H1 (cell line): Measurements from ENCODE around the gene IL3.

Experiments used
- EP300 ChIP-seq, 2 experiments: IDR thresholded peaks; 1 replicate in 1 of 2; 2 replicates in 1 of 2; pipeline ENCODE4 v1.6.1; 2011 to 2012; ENCODE audit warnings: low read depth in 2 of 2, low read length in 2 of 2, mild to moderate bottlenecking in 2 of 2, borderline replicate concordance in 1 of 2, inconsistent platforms in 1 of 2, moderate library complexity in 1 of 2
- NRF1 ChIP-seq: IDR thresholded peaks from 2 replicates; pipeline ENCODE4 v1.6.1; 2011; ENCODE audit warnings: mild to moderate bottlenecking, low read depth, low read length, improper control_type of control experiment
- POLR2A ChIP-seq, 2 experiments: IDR thresholded peaks; 1 replicate in 1 of 2; 2 replicates in 1 of 2; pipeline ENCODE4 v1.6.1; 2011; ENCODE audit warnings: low read depth in 2 of 2, low read length in 2 of 2, mild to moderate bottlenecking in 2 of 2; ENCODE audit errors: control extremely low read depth in 1 of 2
- SIN3A ChIP-seq, 2 experiments: IDR thresholded peaks in 1 of 2; conservative IDR thresholded peaks in 1 of 2; 2 replicates each; pipeline ENCODE4 v1.6.1; 2011 to 2012; ENCODE audit warnings: low read length in 2 of 2, improper control_type of control experiment in 1 of 2, low read depth in 1 of 2, mild to moderate bottlenecking in 1 of 2
- SRF ChIP-seq: IDR thresholded peaks from 2 replicates; pipeline ENCODE4 v1.6.1; 2011; ENCODE audit warnings: mild to moderate bottlenecking, low read depth, low read length, moderate library complexity
- TF ChIP-seq, protein P1 (sequence below), 3 experiments: IDR thresholded peaks; 1 replicate in 2 of 3; 2 replicates in 1 of 3; pipeline versions ENCODE4 v1.5.1 to v1.6.1; 2011; ENCODE audit warnings: low read length in 3 of 3, mild to moderate bottlenecking in 3 of 3, inconsistent platforms in 2 of 3, low read depth in 1 of 3, moderate library complexity in 1 of 3; ENCODE audit not compliant: insufficient read depth in 1 of 3; ENCODE audit errors: control extremely low read depth in 1 of 3

DNA sequence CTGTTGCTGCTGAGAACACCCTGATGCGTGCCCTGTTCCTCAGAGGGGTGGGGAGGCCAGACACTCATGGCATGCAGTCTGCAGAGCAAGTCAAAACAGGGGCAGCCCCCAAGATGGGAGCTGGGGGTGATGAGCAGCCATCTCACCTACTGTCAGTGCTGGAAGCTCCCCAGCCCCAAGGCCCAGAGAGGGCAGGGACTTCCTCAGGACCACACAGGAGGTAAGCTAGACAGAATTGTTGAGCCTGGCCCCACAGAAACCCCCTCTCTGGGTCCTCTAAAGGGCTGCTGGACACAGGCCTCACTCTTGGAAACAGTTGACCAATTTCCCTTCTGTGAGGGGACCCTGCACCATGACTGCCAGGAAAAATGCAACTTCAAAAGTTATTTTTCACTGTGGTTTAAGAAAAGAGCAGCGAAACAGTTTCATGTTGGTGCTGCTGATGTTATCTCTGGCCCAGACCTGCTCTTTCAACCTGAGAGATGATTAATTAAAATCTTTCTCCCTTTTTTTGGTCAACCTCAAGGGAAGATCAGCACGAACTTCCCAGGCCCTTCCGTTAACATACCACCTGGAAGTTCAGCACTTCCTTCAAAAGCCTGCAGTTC lies 22.7 kb downstream of the IL3 start:
- TF ChIP-seq POLR2A (IDR thresholded peaks at IDR 0.05; ENCODE audit: control extremely low read depth in 1 of 2, low read depth in 2 of 2, low read length in 2 of 2), result no peak
- TF ChIP-seq, protein P1, sequence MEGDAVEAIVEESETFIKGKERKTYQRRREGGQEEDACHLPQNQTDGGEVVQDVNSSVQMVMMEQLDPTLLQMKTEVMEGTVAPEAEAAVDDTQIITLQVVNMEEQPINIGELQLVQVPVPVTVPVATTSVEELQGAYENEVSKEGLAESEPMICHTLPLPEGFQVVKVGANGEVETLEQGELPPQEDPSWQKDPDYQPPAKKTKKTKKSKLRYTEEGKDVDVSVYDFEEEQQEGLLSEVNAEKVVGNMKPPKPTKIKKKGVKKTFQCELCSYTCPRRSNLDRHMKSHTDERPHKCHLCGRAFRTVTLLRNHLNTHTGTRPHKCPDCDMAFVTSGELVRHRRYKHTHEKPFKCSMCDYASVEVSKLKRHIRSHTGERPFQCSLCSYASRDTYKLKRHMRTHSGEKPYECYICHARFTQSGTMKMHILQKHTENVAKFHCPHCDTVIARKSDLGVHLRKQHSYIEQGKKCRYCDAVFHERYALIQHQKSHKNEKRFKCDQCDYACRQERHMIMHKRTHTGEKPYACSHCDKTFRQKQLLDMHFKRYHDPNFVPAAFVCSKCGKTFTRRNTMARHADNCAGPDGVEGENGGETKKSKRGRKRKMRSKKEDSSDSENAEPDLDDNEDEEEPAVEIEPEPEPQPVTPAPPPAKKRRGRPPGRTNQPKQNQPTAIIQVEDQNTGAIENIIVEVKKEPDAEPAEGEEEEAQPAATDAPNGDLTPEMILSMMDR (IDR thresholded peaks at IDR 0.05; ENCODE audit: control extremely low read depth in 1 of 3, insufficient read depth in 1 of 3, low read depth in 1 of 3, low read length in 3 of 3), result no peak
- TF ChIP-seq EP300 (IDR thresholded peaks at IDR 0.05; ENCODE audit: borderline replicate concordance in 1 of 2, low read depth in 2 of 2, low read length in 2 of 2), result no peak
- no peak for TF ChIP-seq SIN3A (conservative IDR thresholded peaks at IDR 0.05 in 1 of 2, IDR thresholded peaks at IDR 0.05 in 1 of 2; ENCODE audit: low read depth in 1 of 2, low read length in 2 of 2)
- no peak for TF ChIP-seq SRF
- no peak for TF ChIP-seq NRF1
